ENCODE data around the gene STN1.

STN1 gene

GRCh38 chr10:103839519-103839871, 78.5 kb downstream of the STN1 start:
- Histone ChIP-seq H3K9ac (ENCODE audit: low read length) (no peak overlapping the region), H3K4me2 (ENCODE audit: low read length) (no peak overlapping the region), H3K36me3 (replicated peaks; ENCODE audit: low read depth, low read length) (no peaks in the 10 kb centered on the region), H3K4me3 (ENCODE audit: low read length) (no peak overlapping the region), H3K27me3 (ENCODE audit: low read depth, low read length) (no peaks in the 10 kb centered on the region), H3K4me1 (ENCODE audit: low read length) (no peaks in the 10 kb centered on the region), H4K20me1 (ENCODE audit: insufficient read depth, low read length) (no peaks in the 10 kb centered on the region), H2AFZ (ENCODE audit: low read depth, low read length) (no peak overlapping the region), H3K79me2 (ENCODE audit: low read length) (no peaks in the 10 kb centered on the region), H3K27ac (ENCODE audit: low read length) (no peak overlapping the region), H3K9me3 (ENCODE audit: insufficient read depth, low read length) (no peaks in the 10 kb centered on the region)
- TF ChIP-seq CTCF (IDR thresholded peaks at IDR 0.05; ENCODE audit: low read depth, low read length): no peak
- TF ChIP-seq EZH2phosphoT487 (IDR thresholded peaks at IDR 0.05; ENCODE audit: low read depth): no peak

GRCh38 chr10:103838862-103839518, 79.0 kb downstream of the STN1 start:
- H3K4me3 ChIP-seq (ENCODE audit: low read length): no peak overlapping the region
- no peak overlapping the region for H2AFZ ChIP-seq (ENCODE audit: low read depth, low read length)
- H3K9ac ChIP-seq (ENCODE audit: low read length): no peak overlapping the region
- no peaks in the 10 kb centered on the region for H4K20me1 ChIP-seq (ENCODE audit: insufficient read depth, low read length)
- no peaks in the 10 kb centered on the region for H3K9me3 ChIP-seq (ENCODE audit: insufficient read depth, low read length)
- TF ChIP-seq EZH2phosphoT487 (IDR thresholded peaks at IDR 0.05; ENCODE audit: low read depth): no peak
- no peak for TF ChIP-seq CTCF (IDR thresholded peaks at IDR 0.05; ENCODE audit: low read depth, low read length)
- H3K79me2 ChIP-seq (ENCODE audit: low read length): no peaks in the 10 kb centered on the region
- no peaks in the 10 kb centered on the region for H3K36me3 ChIP-seq (replicated peaks; ENCODE audit: low read depth, low read length)
- no peaks in the 10 kb centered on the region for H3K27me3 ChIP-seq (ENCODE audit: low read depth, low read length)
- no peak overlapping the region for H3K27ac ChIP-seq (ENCODE audit: low read length)
- no peak overlapping the region for H3K4me2 ChIP-seq (ENCODE audit: low read length)
- no peaks in the 10 kb centered on the region for H3K4me1 ChIP-seq (ENCODE audit: low read length)

GRCh38 chr10:103838070-103838395, 80.0 kb downstream of the STN1 start:
- Histone ChIP-seq H3K4me1 (ENCODE audit: low read length) (no peaks in the 10 kb centered on the region), H3K36me3 (replicated peaks; ENCODE audit: low read depth, low read length) (no peaks in the 10 kb centered on the region), H3K4me3 (ENCODE audit: low read length) (no peak overlapping the region), H3K4me2 (ENCODE audit: low read length) (no peak overlapping the region), H3K27me3 (ENCODE audit: low read depth, low read length) (no peaks in the 10 kb centered on the region), H4K20me1 (ENCODE audit: insufficient read depth, low read length) (no peaks in the 10 kb centered on the region), H3K9ac (ENCODE audit: low read length) (no peak overlapping the region), H2AFZ (ENCODE audit: low read depth, low read length) (no peak overlapping the region), H3K27ac (ENCODE audit: low read length) (no peak overlapping the region), H3K9me3 (ENCODE audit: insufficient read depth, low read length) (no peaks in the 10 kb centered on the region), H3K79me2 (ENCODE audit: low read length) (no peaks in the 10 kb centered on the region)
- TF ChIP-seq EZH2phosphoT487 (IDR thresholded peaks at IDR 0.05; ENCODE audit: low read depth): no peak
- TF ChIP-seq CTCF (IDR thresholded peaks at IDR 0.05; ENCODE audit: low read depth, low read length): no peak

- Histone ChIP-seq H4K20me1 (ENCODE audit: insufficient read depth, low read length) (no peaks in the 10 kb centered on the region), H3K4me3 (ENCODE audit: low read length) (no peak overlapping the region), H3K9me3 (ENCODE audit: insufficient read depth, low read length) (no peaks in the 10 kb centered on the region), H3K79me2 (ENCODE audit: low read length) (no peaks in the 10 kb centered on the region), H2AFZ (ENCODE audit: low read depth, low read length) (no peak overlapping the region), H3K27me3 (ENCODE audit: low read depth, low read length) (no peaks in the 10 kb centered on the region), H3K4me2 (ENCODE audit: low read length) (no peak overlapping the region), H3K9ac (ENCODE audit: low read length) (no peak overlapping the region), H3K4me1 (ENCODE audit: low read length) (no peaks in the 10 kb centered on the region), H3K27ac (ENCODE audit: low read length) (no peak overlapping the region), H3K36me3 (replicated peaks; ENCODE audit: low read depth, low read length) (no peaks in the 10 kb centered on the region)
- TF ChIP-seq EZH2phosphoT487 (IDR thresholded peaks at IDR 0.05; ENCODE audit: low read depth) (no peak), CTCF (IDR thresholded peaks at IDR 0.05; ENCODE audit: low read depth, low read length) (no peak)
Observed at GRCh38 chr10:103837370-103838069, 80.5 kb downstream of the STN1 start.

Data from OCI-LY3 (cell line).